H9 (cell line): ENCODE data around the gene ACACB. TPM values are rescaled to one million over a fixed set of nuclear protein-coding genes. Genes with fewer than 3 reads are reported as not detected.

Experiments
- DNase-seq: peaks from one replicate; pipeline ENCODE4 v3.0.0-alpha.2; 2017
- H2AFZ ChIP-seq: one replicate; pipeline ENCODE4 v1.6.1; 2013; ENCODE audit warnings: mild to moderate bottlenecking, low read length, control low read depth, moderate library complexity
- H2AK5ac ChIP-seq: 2 replicates; pipeline ENCODE4 v1.6.1; 2013; ENCODE audit warnings: low read length, control low read depth, mixed read lengths; ENCODE audit not compliant: insufficient read length
- H2BK120ac ChIP-seq: one replicate; pipeline ENCODE4 v1.6.1; 2013; ENCODE audit warnings: low read depth, mild to moderate bottlenecking, low read length, control low read depth, inconsistent platforms; ENCODE audit not compliant: poor library complexity, severe bottlenecking
- H2BK12ac ChIP-seq: 2 replicates; pipeline ENCODE4 v1.6.1; 2013; ENCODE audit warnings: low read length, control low read depth, mixed read lengths, low read depth; ENCODE audit not compliant: insufficient read length
- H2BK15ac ChIP-seq: 2 replicates; pipeline ENCODE4 v1.6.1; 2013; ENCODE audit warnings: low read depth, low read length, control low read depth
- H2BK20ac ChIP-seq: one replicate; pipeline ENCODE4 v1.6.1; 2013; ENCODE audit warnings: low read depth, mild to moderate bottlenecking, low read length, control low read depth, inconsistent platforms; ENCODE audit not compliant: poor library complexity, severe bottlenecking
- H2BK5ac ChIP-seq: 2 replicates; pipeline ENCODE4 v1.6.1; 2013; ENCODE audit warnings: low read length, control low read depth, mixed read lengths; ENCODE audit not compliant: insufficient read length
- H3K14ac ChIP-seq: 2 replicates; pipeline ENCODE4 v1.6.1; 2013; ENCODE audit warnings: low read length, control low read depth; ENCODE audit not compliant: insufficient read depth
- H3K18ac ChIP-seq: 2 replicates; pipeline ENCODE4 v1.6.1; 2013; ENCODE audit warnings: low read depth, mild to moderate bottlenecking, mixed read lengths, low read length, control low read depth; ENCODE audit not compliant: insufficient read length
- H3K23ac ChIP-seq: 2 replicates; pipeline ENCODE4 v1.6.1; 2013; ENCODE audit warnings: low read length, control low read depth, mixed read lengths, low read depth; ENCODE audit not compliant: insufficient read length
- H3K23me2 ChIP-seq: 2 replicates; pipeline ENCODE4 v1.6.1; 2013; ENCODE audit warnings: low read depth, mild to moderate bottlenecking, mixed read lengths, low read length, control low read depth; ENCODE audit not compliant: insufficient read length, poor library complexity, severe bottlenecking
- H3K27ac ChIP-seq: 2 replicates; pipeline ENCODE4 v1.5.1; 2013; ENCODE audit warnings: low read length, control low read depth, mixed read lengths, low read depth; ENCODE audit not compliant: insufficient read length
- H3K27me3 ChIP-seq: 2 replicates; pipeline ENCODE4 v1.6.1; 2013; ENCODE audit warnings: low read length, control low read depth, inconsistent platforms; ENCODE audit not compliant: insufficient read depth
- H3K4ac ChIP-seq: 2 replicates; pipeline ENCODE4 v1.6.1; 2013; ENCODE audit warnings: low read depth, mild to moderate bottlenecking, control low read depth, inconsistent platforms, low read length, moderate library complexity
- H3K4me1 ChIP-seq: 2 replicates; pipeline ENCODE4 v1.6.1; 2013; ENCODE audit warnings: low read length, control low read depth, inconsistent platforms; ENCODE audit not compliant: insufficient read depth
- H3K4me2 ChIP-seq: 2 replicates; pipeline ENCODE4 v1.6.1; 2013; ENCODE audit warnings: low read length, control low read depth, mixed read lengths; ENCODE audit not compliant: insufficient read length, insufficient read depth
- H3K56ac ChIP-seq: 2 replicates; pipeline ENCODE4 v1.6.1; 2013; ENCODE audit warnings: low read depth, mild to moderate bottlenecking, mixed read lengths, low read length, control low read depth; ENCODE audit not compliant: insufficient read length
- H3K79me1 ChIP-seq: 2 replicates; pipeline ENCODE4 v1.6.1; 2013; ENCODE audit warnings: low read depth, mild to moderate bottlenecking, moderate library complexity, low read length, control low read depth, inconsistent platforms; ENCODE audit not compliant: insufficient read depth, poor library complexity, severe bottlenecking
- H3K79me2 ChIP-seq: 2 replicates; pipeline ENCODE4 v1.6.1; 2013; ENCODE audit warnings: low read length, control low read depth, inconsistent platforms; ENCODE audit not compliant: insufficient read depth
- H3K9ac ChIP-seq: 2 replicates; pipeline ENCODE4 v1.6.1; 2013; ENCODE audit warnings: low read length, control low read depth, mixed read lengths; ENCODE audit not compliant: insufficient read length; ENCODE audit errors: extremely low read depth
- H3K9me3 ChIP-seq: one replicate; pipeline ENCODE4 v1.6.1; 2013; ENCODE audit warnings: low read depth, low read length, inconsistent platforms; ENCODE audit not compliant: control insufficient read depth
- H3T11ph ChIP-seq: one replicate; pipeline ENCODE4 v1.6.1; 2013; ENCODE audit warnings: mild to moderate bottlenecking, low read length, control low read depth, inconsistent platforms
- H4K20me1 ChIP-seq: one replicate; pipeline ENCODE4 v1.6.1; 2013; ENCODE audit not compliant: control insufficient read depth, insufficient read length, insufficient read depth
- H4K5ac ChIP-seq: 2 replicates; pipeline ENCODE4 v1.6.1; 2013; ENCODE audit warnings: low read depth, mild to moderate bottlenecking, mixed read lengths, low read length, control low read depth; ENCODE audit not compliant: insufficient read length
- H4K8ac ChIP-seq: replicated peaks from 2 replicates; pipeline ENCODE4 v1.6.1; 2013; ENCODE audit warnings: low read length, control low read depth, mixed read lengths, low read depth; ENCODE audit not compliant: insufficient read length
- H4K91ac ChIP-seq: 2 replicates; pipeline ENCODE4 v1.6.1; 2013; ENCODE audit warnings: low read depth, mild to moderate bottlenecking, moderate library complexity, mixed read lengths, low read length, control low read depth; ENCODE audit not compliant: insufficient read length
- H3K27ac Mint-ChIP-seq, 3 experiments: 2 replicates in 2 of 3; 3 replicates in 1 of 3; pipeline ENCODE4 v1.8.0; 2020 to 2021; ENCODE audit warnings: mixed read lengths in 3 of 3, mild to moderate bottlenecking in 1 of 3, moderate library complexity in 1 of 3
- H3K27me3 Mint-ChIP-seq: 2 replicates; pipeline ENCODE4 v1.8.0; 2021; ENCODE audit warnings: low read depth, mild to moderate bottlenecking, moderate library complexity, mixed read lengths
- H3K36me3 Mint-ChIP-seq, 3 experiments: 2 replicates in 2 of 3; 3 replicates in 1 of 3; pipeline ENCODE4 v1.8.0; 2020 to 2021; ENCODE audit warnings: low read depth in 3 of 3, mixed read lengths in 3 of 3; ENCODE audit not compliant: insufficient read depth in 1 of 3
- H3K4me1 Mint-ChIP-seq, 2 experiments: 2 replicates each; pipeline ENCODE4 v1.8.0; 2020; ENCODE audit warnings: mixed read lengths in 2 of 2
- H3K4me3 Mint-ChIP-seq, 2 experiments: 2 replicates in 1 of 2; 3 replicates in 1 of 2; pipeline ENCODE4 v1.8.0; 2020 to 2021; ENCODE audit warnings: mild to moderate bottlenecking in 2 of 2, mixed read lengths in 2 of 2, moderate library complexity in 1 of 2
- H3K9me3 Mint-ChIP-seq, 2 experiments: 2 replicates in 1 of 2; 3 replicates in 1 of 2; pipeline ENCODE4 v1.8.0; 2020; ENCODE audit warnings: mild to moderate bottlenecking in 2 of 2, mixed read lengths in 2 of 2, moderate library complexity in 1 of 2
- CTCF ChIP-seq: fragments of 200-600 bp; sonication (generic); conservative IDR thresholded peaks from 3 replicates; pipeline ENCODE4 v1.8.0; 2021; ENCODE audit warnings: antibody characterized with exemption, mild to moderate bottlenecking
- WGBS: extraction: QIAGEN DNeasy Blood & Tissue Kit; methylation state at CpG from one replicate; pipeline ENCODE4 v1.1.7; 2013; ENCODE audit warnings: missing lambda C conversion rate, low lambda C conversion rate, mixed read lengths; ENCODE audit not compliant: insufficient read length; ENCODE audit errors: extremely low coverage; 5-methylcytosine and 5-hydroxymethylcytosine counted together
- total RNA-seq: library from RNA; stranded (reverse); gene quantifications from 2 replicates; pipeline ENCODE4 v1.2.1, GENCODE V29; 2021

Gene ACACB
- total RNA-seq, 1 experiment from 2014 or later = 14.2 TPM

DNA sequence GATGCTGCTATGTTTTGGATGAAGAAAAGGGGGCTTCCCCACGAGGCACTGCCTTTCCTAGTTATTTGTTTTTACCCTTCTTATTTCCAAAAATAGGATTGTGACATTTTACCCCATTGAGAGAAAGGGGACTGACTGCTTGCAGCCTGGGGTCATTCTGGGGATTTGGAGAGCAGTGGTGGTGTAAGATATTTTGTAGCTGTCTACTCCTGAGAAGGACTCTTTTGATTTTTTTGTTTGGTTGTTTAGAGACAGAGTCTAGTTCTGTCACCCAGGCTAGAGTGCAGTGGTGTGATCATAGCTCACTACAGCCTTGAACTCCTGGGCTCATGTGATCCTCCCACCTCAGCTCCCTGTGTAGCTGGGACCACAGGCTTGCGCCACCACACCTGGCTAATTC lies 113.8 kb downstream of the ACACB start:
- H2AFZ ChIP-seq = no peak overlapping the region
- no peak overlapping the region for H2AK5ac ChIP-seq
- TF ChIP-seq CTCF = no peak
- no peak overlapping the region for H2BK120ac ChIP-seq
- Mint-ChIP-seq H3K27ac (peak overlapping the region in 2 of 3 experiments; percentile 82; a peak in 4 of 7 replicates), H3K27me3 (no peaks in the 10 kb centered on the region), H3K4me1 (no peaks in the 10 kb centered on the region; a peak in 1 of 4 replicates), H3K4me3 (no peak overlapping the region), H3K9me3 (no peaks in the 10 kb centered on the region), H3K36me3 (peaks cover 4 to 22% (median 11%) of the 10 kb centered on the region in 3 experiments; a peak in 5 of 7 replicates)
- H3K23ac ChIP-seq = no peak overlapping the region
- no peak overlapping the region for H3K56ac ChIP-seq
- H3K4me2 ChIP-seq = no peak overlapping the region
- no peaks in the 10 kb centered on the region for H3K4me1 ChIP-seq
- no peaks in the 10 kb centered on the region for H3K23me2 ChIP-seq
- H3K9me3 ChIP-seq = no peaks in the 10 kb centered on the region
- no peak overlapping the region for H2BK20ac ChIP-seq
- no peak for DNase-seq
- no peak overlapping the region for H3K27ac ChIP-seq
- H3T11ph ChIP-seq = no peak overlapping the region
- H4K91ac ChIP-seq = no peak overlapping the region
- no peak overlapping the region for H2BK5ac ChIP-seq
- H3K4ac ChIP-seq = no peak overlapping the region
- no peaks in the 10 kb centered on the region for H3K79me2 ChIP-seq
- H2BK12ac ChIP-seq = no peak overlapping the region
- H4K20me1 ChIP-seq = no peaks in the 10 kb centered on the region
- H4K8ac ChIP-seq = no peak overlapping the region
- no peak overlapping the region for H2BK15ac ChIP-seq
- H3K27me3 ChIP-seq = no peaks in the 10 kb centered on the region
- WGBS = no CpG with 5 or more reads among the region's 2 CpGs
- H3K79me1 ChIP-seq = no peaks in the 10 kb centered on the region
- no peak overlapping the region for H3K14ac ChIP-seq
- no peak overlapping the region for H3K9ac ChIP-seq
- no peak overlapping the region for H4K5ac ChIP-seq
- no peak overlapping the region for H3K18ac ChIP-seq
